ENCODE data around the gene RAMP1.

The RAMP1 gene

DNA sequence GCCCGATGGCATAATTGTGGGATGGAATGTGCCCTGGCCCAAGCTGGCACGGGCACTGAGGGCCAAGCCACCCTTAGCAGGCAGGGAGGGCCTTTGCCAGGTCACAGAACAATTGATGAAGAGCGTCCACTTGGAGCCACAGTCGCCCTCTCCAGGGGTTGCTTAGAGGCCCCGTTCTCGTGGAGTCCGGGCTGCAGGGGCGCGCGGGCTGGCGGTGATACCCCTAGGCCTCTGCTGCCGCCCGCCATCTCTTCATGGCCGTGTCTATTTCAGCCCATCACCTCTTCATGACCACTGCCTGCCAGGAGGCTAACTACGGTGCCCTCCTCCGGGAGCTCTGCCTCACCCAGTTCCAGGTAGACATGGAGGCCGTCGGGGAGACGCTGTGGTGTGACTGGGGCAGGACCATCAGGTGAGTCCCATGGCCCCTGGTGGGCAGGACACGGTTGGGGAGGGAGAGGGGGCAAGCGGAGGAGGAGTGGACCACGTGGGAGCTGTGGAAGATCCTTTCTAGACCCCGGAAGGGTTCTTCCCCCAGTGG is 17.6 kb downstream of the RAMP1 start:
- Histone ChIP-seq H4K91ac (ENCODE audit: low read depth, low read length) (no peak overlapping the region), H3K14ac (ENCODE audit: low read length) (no peak overlapping the region), H4K12ac (ENCODE audit: low read depth, low read length) (no peak overlapping the region), H3K27ac (ENCODE audit: low read depth, low read length) (no peak overlapping the region), H2BK5ac (ENCODE audit: low read depth, low read length, poor library complexity) (no peak overlapping the region), H3K79me1 (ENCODE audit: low read length) (peaks cover 14% of the 10 kb centered on the region), H3K4me3 (ENCODE audit: low read depth, low read length) (no peak overlapping the region), H3K4me2 (ENCODE audit: low read length) (no peak overlapping the region), H3K4ac (ENCODE audit: low read depth, low read length) (no peak overlapping the region), H3K18ac (ENCODE audit: low read length) (no peak overlapping the region), H2AK5ac (ENCODE audit: low read length) (no peak overlapping the region), H2BK120ac (ENCODE audit: insufficient read depth, low read length, poor library complexity) (no peak overlapping the region), H3K27me3 (ENCODE audit: insufficient read depth, low read length) (no peaks in the 10 kb centered on the region), H3K23ac (ENCODE audit: low read length) (no peak overlapping the region), H2AFZ (ENCODE audit: insufficient read depth, low read length, poor library complexity) (no peak overlapping the region), H3K4me1 (ENCODE audit: control insufficient read depth in 1 of 2, insufficient read depth in 2 of 2, low read length in 2 of 2) (peaks cover 23 to 28% of the 10 kb centered on the region in 2 experiments), H4K8ac (ENCODE audit: low read depth, low read length) (no peak overlapping the region), H3K36me3 (ENCODE audit: control insufficient read depth in 1 of 2, insufficient read depth in 2 of 2, low read length in 2 of 2) (peaks cover 0 to 2% of the 10 kb centered on the region in 2 experiments), H3K79me2 (ENCODE audit: control insufficient read depth, insufficient read depth, low read length, poor library complexity) (peaks cover 2% of the 10 kb centered on the region), H2BK12ac (ENCODE audit: low read length) (no peak overlapping the region), H3K9ac (ENCODE audit: low read length) (no peak overlapping the region), H3K9me3 (ENCODE audit: insufficient read depth, low read depth, low read length) (peaks cover 5% of the 10 kb centered on the region)
- WGBS (ENCODE audit: extremely low coverage, insufficient coverage, insufficient read length) = no CpG with 5 or more reads among the region's 23 CpGs
- DNase-seq = no peak

GRCh38 chr2:237877576-237878307 is 18.3 kb downstream of the RAMP1 start:
- peaks cover 21 to 22% of the 10 kb centered on the region in 2 experiments for H3K4me1 ChIP-seq (ENCODE audit: control insufficient read depth in 1 of 2, insufficient read depth in 2 of 2, low read length in 2 of 2)
- H3K79me2 ChIP-seq (ENCODE audit: control insufficient read depth, insufficient read depth, low read length, poor library complexity) = peaks cover 2% of the 10 kb centered on the region
- H3K9me3 ChIP-seq (ENCODE audit: insufficient read depth, low read depth, low read length) = peaks cover 2% of the 10 kb centered on the region
- no peak for DNase-seq
- H2AK5ac ChIP-seq (ENCODE audit: low read length) = no peak overlapping the region
- no peak overlapping the region for H3K14ac ChIP-seq (ENCODE audit: low read length)
- H3K27me3 ChIP-seq (ENCODE audit: insufficient read depth, low read length) = no peaks in the 10 kb centered on the region
- H3K36me3 ChIP-seq (ENCODE audit: control insufficient read depth in 1 of 2, insufficient read depth in 2 of 2, low read length in 2 of 2) = peaks cover 0 to 2% of the 10 kb centered on the region in 2 experiments
- no peak overlapping the region for H4K8ac ChIP-seq (ENCODE audit: low read depth, low read length)
- H3K79me1 ChIP-seq (ENCODE audit: low read length) = peaks cover 9% of the 10 kb centered on the region
- H3K9ac ChIP-seq (ENCODE audit: low read length) = no peak overlapping the region
- no peak overlapping the region for H3K23ac ChIP-seq (ENCODE audit: low read length)
- H3K4ac ChIP-seq (ENCODE audit: low read depth, low read length) = no peak overlapping the region
- no CpG with 5 or more reads among the region's 25 CpGs for WGBS (ENCODE audit: extremely low coverage, insufficient coverage, insufficient read length)
- H2BK12ac ChIP-seq (ENCODE audit: low read length) = no peak overlapping the region
- H3K4me2 ChIP-seq (ENCODE audit: low read length) = no peak overlapping the region
- no peak overlapping the region for H2BK120ac ChIP-seq (ENCODE audit: insufficient read depth, low read length, poor library complexity)
- H2BK5ac ChIP-seq (ENCODE audit: low read depth, low read length, poor library complexity) = no peak overlapping the region
- no peak overlapping the region for H4K12ac ChIP-seq (ENCODE audit: low read depth, low read length)
- no peak overlapping the region for H2AFZ ChIP-seq (ENCODE audit: insufficient read depth, low read length, poor library complexity)
- H4K91ac ChIP-seq (ENCODE audit: low read depth, low read length) = peak overlapping the region; percentile 37
- H3K18ac ChIP-seq (ENCODE audit: low read length) = no peak overlapping the region
- H3K4me3 ChIP-seq (ENCODE audit: low read depth, low read length) = no peak overlapping the region
- no peak overlapping the region for H3K27ac ChIP-seq (ENCODE audit: low read depth, low read length)

DNA sequence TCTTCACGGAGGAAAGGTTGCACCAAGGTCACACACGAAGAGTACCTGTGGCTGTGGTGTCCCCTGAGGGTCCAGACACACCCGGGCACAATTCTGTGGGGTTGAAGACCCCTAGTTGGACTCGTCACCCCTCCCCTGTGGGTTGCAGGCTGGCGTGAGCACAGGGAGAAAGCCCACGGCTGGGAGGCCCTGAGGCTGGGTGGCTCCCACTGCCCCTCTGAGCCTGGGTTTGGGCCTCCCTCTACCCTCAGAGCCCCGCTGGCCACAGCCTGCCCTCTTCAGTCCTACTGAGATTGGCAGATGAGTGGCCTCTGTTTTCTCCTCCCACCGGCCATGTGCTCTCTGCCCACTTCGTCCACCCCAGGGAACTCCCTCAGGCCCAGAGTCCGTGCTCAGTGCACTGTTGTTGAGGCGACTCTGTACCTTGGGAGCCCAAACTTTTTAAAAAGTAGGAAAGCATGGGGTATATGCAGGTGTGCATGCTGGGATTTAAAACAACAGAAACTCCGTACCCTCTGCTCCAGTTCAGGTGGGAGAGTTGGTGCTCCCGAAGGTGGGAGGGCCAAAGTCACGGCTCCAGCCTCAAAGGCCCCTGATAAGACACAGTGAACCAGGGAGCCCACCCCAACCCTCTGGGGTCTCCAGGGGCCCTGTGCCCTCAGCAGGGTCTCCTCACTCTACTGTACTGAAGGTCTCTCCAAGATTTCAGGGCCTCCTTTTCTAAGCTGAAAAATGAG is 19.1 kb downstream of the RAMP1 start:
- Histone ChIP-seq H3K4me1 (ENCODE audit: control insufficient read depth in 1 of 2, insufficient read depth in 2 of 2, low read length in 2 of 2) (peaks cover 16 to 17% of the 10 kb centered on the region in 2 experiments), H3K36me3 (ENCODE audit: control insufficient read depth in 1 of 2, insufficient read depth in 2 of 2, low read length in 2 of 2) (peaks cover 0 to 2% of the 10 kb centered on the region in 2 experiments), H3K4me2 (ENCODE audit: low read length) (no peak overlapping the region), H4K8ac (ENCODE audit: low read depth, low read length) (no peak overlapping the region), H3K14ac (ENCODE audit: low read length) (no peak overlapping the region), H2BK120ac (ENCODE audit: insufficient read depth, low read length, poor library complexity) (no peak overlapping the region), H3K27ac (ENCODE audit: low read depth, low read length) (no peak overlapping the region), H3K9ac (ENCODE audit: low read length) (no peak overlapping the region), H3K18ac (ENCODE audit: low read length) (no peak overlapping the region), H2BK12ac (ENCODE audit: low read length) (no peak overlapping the region), H3K23ac (ENCODE audit: low read length) (no peak overlapping the region), H2BK5ac (ENCODE audit: low read depth, low read length, poor library complexity) (no peak overlapping the region), H4K12ac (ENCODE audit: low read depth, low read length) (no peak overlapping the region), H4K91ac (ENCODE audit: low read depth, low read length) (no peak overlapping the region), H2AFZ (ENCODE audit: insufficient read depth, low read length, poor library complexity) (no peak overlapping the region), H2AK5ac (ENCODE audit: low read length) (no peak overlapping the region), H3K9me3 (ENCODE audit: insufficient read depth, low read depth, low read length) (no peaks in the 10 kb centered on the region), H3K79me2 (ENCODE audit: control insufficient read depth, insufficient read depth, low read length, poor library complexity) (peaks cover 2% of the 10 kb centered on the region), H3K79me1 (ENCODE audit: low read length) (peaks cover 9% of the 10 kb centered on the region), H3K27me3 (ENCODE audit: insufficient read depth, low read length) (no peaks in the 10 kb centered on the region), H3K4me3 (ENCODE audit: low read depth, low read length) (no peak overlapping the region), H3K4ac (ENCODE audit: low read depth, low read length) (no peak overlapping the region)
- no CpG with 5 or more reads among the region's 14 CpGs for WGBS (ENCODE audit: extremely low coverage, insufficient coverage, insufficient read length)
- no peak for DNase-seq

- Histone ChIP-seq H3K4me3 (ENCODE audit: low read depth, low read length) (no peak overlapping the region), H3K9ac (ENCODE audit: low read length) (no peak overlapping the region), H3K79me1 (ENCODE audit: low read length) (peaks cover 8% of the 10 kb centered on the region), H3K4me2 (ENCODE audit: low read length) (no peak overlapping the region), H3K36me3 (ENCODE audit: control insufficient read depth in 1 of 2, insufficient read depth in 2 of 2, low read length in 2 of 2) (peaks cover 0 to 2% of the 10 kb centered on the region in 2 experiments), H3K4ac (ENCODE audit: low read depth, low read length) (no peak overlapping the region), H3K4me1 (ENCODE audit: control insufficient read depth in 1 of 2, insufficient read depth in 2 of 2, low read length in 2 of 2) (peaks cover 12 to 13% of the 10 kb centered on the region in 2 experiments), H2BK12ac (ENCODE audit: low read length) (no peak overlapping the region), H2AK5ac (ENCODE audit: low read length) (no peak overlapping the region), H3K79me2 (ENCODE audit: control insufficient read depth, insufficient read depth, low read length, poor library complexity) (peaks cover 2% of the 10 kb centered on the region), H3K14ac (ENCODE audit: low read length) (no peak overlapping the region), H3K27ac (ENCODE audit: low read depth, low read length) (no peak overlapping the region), H3K27me3 (ENCODE audit: insufficient read depth, low read length) (no peaks in the 10 kb centered on the region), H2BK120ac (ENCODE audit: insufficient read depth, low read length, poor library complexity) (no peak overlapping the region), H2BK5ac (ENCODE audit: low read depth, low read length, poor library complexity) (no peak overlapping the region), H4K91ac (ENCODE audit: low read depth, low read length) (no peak overlapping the region), H2AFZ (ENCODE audit: insufficient read depth, low read length, poor library complexity) (no peak overlapping the region), H3K9me3 (ENCODE audit: insufficient read depth, low read depth, low read length) (no peaks in the 10 kb centered on the region), H4K12ac (ENCODE audit: low read depth, low read length) (no peak overlapping the region), H4K8ac (ENCODE audit: low read depth, low read length) (no peak overlapping the region), H3K18ac (ENCODE audit: low read length) (no peak overlapping the region), H3K23ac (ENCODE audit: low read length) (no peak overlapping the region)
- no CpG with 5 or more reads among the region's 5 CpGs for WGBS (ENCODE audit: extremely low coverage, insufficient coverage, insufficient read length)
- no peak for DNase-seq
Observed at GRCh38 chr2:237879058-237879430, 19.6 kb downstream of the RAMP1 start.
